Measurements from ENCODE around the gene GUCA2A.
A peak's percentile ranks its signal among the peaks of the same experiment; 100 is the strongest.

The GUCA2A gene

GRCh38 chr1:42168763-42169162 lies 4.2 kb upstream of the GUCA2A start:
- TF ChIP-seq RAD21 (IDR thresholded peaks at IDR 0.05; ENCODE audit: low read depth) (no peak), NFIC (IDR thresholded peaks at IDR 0.05) (peak; percentile 54; the same call in 1 of the 2 replicates), YY1 (IDR thresholded peaks at IDR 0.05; ENCODE audit: low read depth) (no peak)

- TF ChIP-seq TCF12 (IDR thresholded peaks at IDR 0.05; ENCODE audit: low read depth) (no peak), RAD21 (IDR thresholded peaks at IDR 0.05; ENCODE audit: low read depth) (no peak), FOXM1 (IDR thresholded peaks at IDR 0.05; ENCODE audit: borderline replicate concordance, low read depth) (no peak), TAF1 (IDR thresholded peaks at IDR 0.05; ENCODE audit: low read depth) (no peak), USF1 (IDR thresholded peaks at IDR 0.05) (no peak), MAX (IDR thresholded peaks at IDR 0.05) (no peak), YY1 (IDR thresholded peaks at IDR 0.05; ENCODE audit: low read depth) (no peak), CEBPB (IDR thresholded peaks at IDR 0.05) (no peak), EGR1 (IDR thresholded peaks at IDR 0.05) (no peak), NFIC (IDR thresholded peaks at IDR 0.05) (no peak), EP300 (IDR thresholded peaks at IDR 0.05; ENCODE audit: borderline replicate concordance) (no peak), CREB1 (IDR thresholded peaks at IDR 0.05; ENCODE audit: low read depth) (no peak), ZBTB7A (IDR thresholded peaks at IDR 0.05; ENCODE audit: low read depth) (no peak), TEAD4 (IDR thresholded peaks at IDR 0.05) (no peak), REST (IDR thresholded peaks at IDR 0.05; ENCODE audit: low read depth) (no peak)
Observed at GRCh38 chr1:42168391-42168670, 3.8 kb upstream of the GUCA2A start.

GRCh38 chr1:42167611-42168390 lies 3.3 kb upstream of the GUCA2A start:
- TF ChIP-seq FOXM1 (IDR thresholded peaks at IDR 0.05; ENCODE audit: borderline replicate concordance, low read depth): no peak
- no peak for TF ChIP-seq CEBPB (IDR thresholded peaks at IDR 0.05)
- TF ChIP-seq RAD21 (IDR thresholded peaks at IDR 0.05; ENCODE audit: low read depth): no peak
- TF ChIP-seq CREB1 (IDR thresholded peaks at IDR 0.05; ENCODE audit: low read depth): no peak
- no peak for TF ChIP-seq TAF1 (IDR thresholded peaks at IDR 0.05; ENCODE audit: low read depth)
- no peak for TF ChIP-seq EGR1 (IDR thresholded peaks at IDR 0.05)
- no peak for TF ChIP-seq REST (IDR thresholded peaks at IDR 0.05; ENCODE audit: low read depth)
- no peak for TF ChIP-seq NFIC (IDR thresholded peaks at IDR 0.05)
- no peak for TF ChIP-seq USF1 (IDR thresholded peaks at IDR 0.05)
- no peak for TF ChIP-seq EP300 (IDR thresholded peaks at IDR 0.05; ENCODE audit: borderline replicate concordance)
- no peak for TF ChIP-seq TCF12 (IDR thresholded peaks at IDR 0.05; ENCODE audit: low read depth)
- TF ChIP-seq TEAD4 (IDR thresholded peaks at IDR 0.05): no peak
- no peak for TF ChIP-seq ZBTB7A (IDR thresholded peaks at IDR 0.05; ENCODE audit: low read depth)
- no peak for TF ChIP-seq YY1 (IDR thresholded peaks at IDR 0.05; ENCODE audit: low read depth)
- no peak for TF ChIP-seq MAX (IDR thresholded peaks at IDR 0.05)

- TF ChIP-seq NFIC (IDR thresholded peaks at IDR 0.05): peak; percentile 97
- TF ChIP-seq EGR1 (IDR thresholded peaks at IDR 0.05): no peak
- peak; percentile 17; the same call in 1 of the 2 replicates for TF ChIP-seq RAD21 (IDR thresholded peaks at IDR 0.05; ENCODE audit: low read depth)
- TF ChIP-seq EP300 (IDR thresholded peaks at IDR 0.05; ENCODE audit: borderline replicate concordance): peak; percentile 54; the same call in 1 of the 2 replicates
- TF ChIP-seq USF1 (IDR thresholded peaks at IDR 0.05): 0 out of 2 replicates have a peak, but pooled peaks have one; percentile 9
- no peak for TF ChIP-seq TAF1 (IDR thresholded peaks at IDR 0.05; ENCODE audit: low read depth)
- TF ChIP-seq TEAD4 (IDR thresholded peaks at IDR 0.05): peak; percentile 92
Observed at GRCh38 chr1:42165511-42166210, 1.1 kb upstream of the GUCA2A start.
